Activated naive CD4-positive, alpha-beta T cell treated with anti-CD3 and anti-CD28 coated beads, Interleukin-2, amount 50 U/mL, for 24 hours (primary cell): ENCODE measurements around the gene PCDHA7.
"Not testable (repeated sequence)": the region's sequence is repeated elsewhere in the genome, so short reads cannot be mapped to it uniquely, and the experiment has no call there.

Experiments used
- H3K27ac Mint-ChIP-seq: one replicate; pipeline ENCODE4 v1.8.0; 2021; ENCODE audit warnings: mild to moderate bottlenecking, mixed read lengths
- H3K27me3 Mint-ChIP-seq: one replicate; pipeline ENCODE4 v1.8.0; 2021; ENCODE audit warnings: mixed read lengths
- H3K36me3 Mint-ChIP-seq: one replicate; pipeline ENCODE4 v1.8.0; 2021; ENCODE audit warnings: mixed read lengths
- H3K4me1 Mint-ChIP-seq: one replicate; pipeline ENCODE4 v1.8.0; 2021; ENCODE audit warnings: mixed read lengths
- H3K4me3 Mint-ChIP-seq: one replicate; pipeline ENCODE4 v1.8.0; 2021; ENCODE audit warnings: mild to moderate bottlenecking, mixed read lengths
- H3K9me3 Mint-ChIP-seq: one replicate; pipeline ENCODE4 v1.8.0; 2021; ENCODE audit warnings: mixed read lengths

PCDHA7 gene, protein sequence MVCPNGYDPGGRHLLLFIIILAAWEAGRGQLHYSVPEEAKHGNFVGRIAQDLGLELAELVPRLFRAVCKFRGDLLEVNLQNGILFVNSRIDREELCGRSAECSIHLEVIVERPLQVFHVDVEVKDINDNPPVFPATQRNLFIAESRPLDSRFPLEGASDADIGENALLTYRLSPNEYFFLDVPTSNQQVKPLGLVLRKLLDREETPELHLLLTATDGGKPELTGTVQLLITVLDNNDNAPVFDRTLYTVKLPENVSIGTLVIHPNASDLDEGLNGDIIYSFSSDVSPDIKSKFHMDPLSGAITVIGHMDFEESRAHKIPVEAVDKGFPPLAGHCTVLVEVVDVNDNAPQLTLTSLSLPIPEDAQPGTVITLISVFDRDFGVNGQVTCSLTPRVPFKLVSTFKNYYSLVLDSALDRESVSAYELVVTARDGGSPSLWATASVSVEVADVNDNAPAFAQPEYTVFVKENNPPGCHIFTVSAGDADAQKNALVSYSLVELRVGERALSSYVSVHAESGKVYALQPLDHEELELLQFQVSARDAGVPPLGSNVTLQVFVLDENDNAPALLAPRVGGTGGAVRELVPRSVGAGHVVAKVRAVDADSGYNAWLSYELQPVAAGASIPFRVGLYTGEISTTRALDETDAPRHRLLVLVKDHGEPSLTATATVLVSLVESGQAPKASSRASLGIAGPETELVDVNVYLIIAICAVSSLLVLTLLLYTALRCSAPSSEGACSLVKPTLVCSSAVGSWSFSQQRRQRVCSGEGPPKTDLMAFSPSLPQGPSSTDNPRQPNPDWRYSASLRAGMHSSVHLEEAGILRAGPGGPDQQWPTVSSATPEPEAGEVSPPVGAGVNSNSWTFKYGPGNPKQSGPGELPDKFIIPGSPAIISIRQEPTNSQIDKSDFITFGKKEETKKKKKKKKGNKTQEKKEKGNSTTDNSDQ

DNA sequence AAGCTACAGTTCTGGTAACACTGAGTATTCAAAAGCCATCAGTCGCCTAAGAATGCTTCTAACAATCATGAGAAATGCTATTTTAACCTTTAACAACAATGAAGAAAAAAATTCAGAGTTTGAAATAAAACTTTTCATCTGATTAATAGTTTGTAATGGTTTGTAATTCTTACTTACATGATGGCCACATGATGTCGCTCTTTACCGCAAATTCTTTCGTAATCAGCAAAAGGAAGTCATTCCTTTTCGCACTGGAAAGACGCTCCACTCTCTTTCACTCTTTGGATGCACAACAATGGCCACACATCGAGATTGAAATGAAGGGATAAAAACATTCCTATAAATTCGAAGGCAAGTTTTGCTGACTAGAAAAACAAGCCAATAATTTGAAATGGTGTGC lies at the start of gene PCDHA7:
Gene PCDHA7, plus strand, starts transcription at position 277 of the 400 bp plus-strand sequence. Its CDS starts 115 bp downstream, at position 392.
- Mint-ChIP-seq H3K27me3 (peaks cover 36% of the 10 kb centered on the region), H3K4me1 (no peaks in the 10 kb centered on the region), H3K36me3 (peaks cover 13% of the 10 kb centered on the region), H3K27ac (no peak within 1 kb of the TSS), H3K9me3 (peaks cover 13% of the 10 kb centered on the region), H3K4me3 (no peak within 1 kb of the TSS)

DNA sequence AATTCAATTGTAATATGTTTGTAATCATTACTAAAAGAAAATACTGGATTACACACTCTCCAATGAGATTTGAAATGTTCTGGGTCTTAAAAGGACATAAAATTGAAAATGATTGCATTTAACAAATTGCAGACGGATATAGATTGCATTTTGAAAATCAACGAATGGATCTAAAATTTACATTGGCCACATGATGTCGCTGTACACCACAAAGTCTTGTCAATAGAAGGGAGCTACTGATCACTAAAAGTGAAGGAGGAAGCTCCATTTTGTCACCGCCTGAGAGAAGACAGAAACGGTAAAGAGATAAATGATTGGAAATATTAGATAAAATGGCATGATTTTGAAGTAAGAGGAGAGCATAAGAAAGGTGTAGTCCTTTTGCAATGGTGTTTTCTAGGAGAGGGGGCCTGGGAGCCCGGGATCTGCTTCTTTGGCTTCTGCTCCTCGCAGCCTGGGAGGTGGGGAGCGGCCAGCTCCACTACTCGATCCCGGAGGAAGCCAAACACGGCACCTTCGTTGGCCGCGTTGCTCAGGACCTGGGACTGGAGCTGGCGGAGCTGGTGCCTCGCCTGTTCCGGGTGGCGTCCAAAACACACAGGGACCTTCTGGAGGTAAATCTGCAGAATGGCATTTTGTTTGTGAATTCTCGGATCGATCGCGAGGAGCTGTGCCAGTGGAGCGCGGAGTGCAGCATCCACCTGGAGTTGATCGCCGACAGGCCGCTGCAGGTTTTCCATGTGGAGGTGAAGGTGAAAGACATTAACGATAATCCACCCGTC lies 48.0 kb upstream of the PCDHA7 start, which contains the start of gene PCDHA1:
Gene PCDHA1, plus strand, starts transcription at position 236 of the 782 bp plus-strand sequence.
- Mint-ChIP-seq H3K27ac (no peak within 1 kb of the TSS), H3K9me3 (peaks cover 18% of the 10 kb centered on the region), H3K4me3 (no peak within 1 kb of the TSS), H3K27me3 (peaks cover 21% of the 10 kb centered on the region), H3K36me3 (peaks cover 22% of the 10 kb centered on the region), H3K4me1 (no peaks in the 10 kb centered on the region)

DNA sequence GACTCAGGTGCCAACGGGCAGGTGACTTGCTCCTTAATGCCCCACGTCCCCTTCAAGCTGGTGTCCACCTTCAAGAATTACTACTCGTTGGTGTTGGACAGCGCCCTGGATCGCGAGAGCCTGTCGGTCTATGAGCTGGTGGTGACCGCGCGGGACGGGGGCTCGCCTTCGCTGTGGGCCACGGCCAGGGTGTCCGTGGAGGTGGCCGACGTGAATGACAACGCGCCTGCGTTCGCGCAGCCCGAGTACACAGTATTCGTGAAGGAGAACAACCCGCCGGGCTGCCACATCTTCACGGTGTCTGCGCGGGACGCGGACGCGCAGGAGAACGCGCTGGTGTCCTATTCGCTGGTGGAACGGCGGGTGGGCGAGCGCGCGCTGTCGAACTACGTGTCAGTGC lies 46.6 kb upstream of the PCDHA7 start:
- peaks cover 22% of the 10 kb centered on the region for H3K36me3 Mint-ChIP-seq
- H3K27ac Mint-ChIP-seq, H3K4me3 Mint-ChIP-seq, H3K4me1 Mint-ChIP-seq: not testable (repeated sequence)
- peaks cover 21% of the 10 kb centered on the region for H3K9me3 Mint-ChIP-seq
- peaks cover 30% of the 10 kb centered on the region for H3K27me3 Mint-ChIP-seq

DNA sequence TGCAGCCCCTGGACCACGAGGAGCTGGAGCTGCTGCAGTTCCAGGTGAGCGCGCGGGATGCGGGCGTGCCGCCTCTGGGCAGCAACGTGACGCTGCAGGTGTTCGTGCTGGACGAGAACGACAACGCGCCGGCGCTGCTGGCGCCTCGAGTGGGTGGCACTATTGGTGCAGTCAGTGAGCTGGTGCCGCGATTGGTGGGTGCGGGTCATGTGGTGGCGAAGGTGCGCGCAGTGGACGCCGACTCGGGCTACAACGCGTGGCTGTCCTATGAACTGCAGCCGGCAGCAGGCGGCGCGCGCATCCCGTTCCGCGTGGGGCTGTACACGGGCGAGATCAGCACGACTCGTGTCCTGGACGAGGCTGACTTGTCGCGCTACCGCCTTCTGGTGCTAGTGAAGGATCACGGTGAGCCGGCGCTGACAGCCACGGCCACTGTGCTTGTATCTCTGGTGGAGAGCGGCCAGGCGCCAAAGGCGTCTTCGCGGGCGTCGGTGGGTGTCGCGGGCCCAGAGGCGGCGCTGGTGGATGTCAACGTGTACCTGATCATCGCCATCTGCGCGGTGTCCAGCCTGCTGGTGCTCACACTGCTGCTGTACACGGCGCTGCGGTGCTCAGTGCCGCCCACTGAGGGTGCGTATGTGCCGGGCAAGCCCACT lies 46.1 kb upstream of the PCDHA7 start:
- H3K27ac Mint-ChIP-seq, H3K4me3 Mint-ChIP-seq, H3K4me1 Mint-ChIP-seq: not testable (repeated sequence)
- Mint-ChIP-seq H3K36me3 (peaks cover 18% of the 10 kb centered on the region), H3K27me3 (peaks cover 34% of the 10 kb centered on the region), H3K9me3 (peaks cover 21% of the 10 kb centered on the region)

DNA sequence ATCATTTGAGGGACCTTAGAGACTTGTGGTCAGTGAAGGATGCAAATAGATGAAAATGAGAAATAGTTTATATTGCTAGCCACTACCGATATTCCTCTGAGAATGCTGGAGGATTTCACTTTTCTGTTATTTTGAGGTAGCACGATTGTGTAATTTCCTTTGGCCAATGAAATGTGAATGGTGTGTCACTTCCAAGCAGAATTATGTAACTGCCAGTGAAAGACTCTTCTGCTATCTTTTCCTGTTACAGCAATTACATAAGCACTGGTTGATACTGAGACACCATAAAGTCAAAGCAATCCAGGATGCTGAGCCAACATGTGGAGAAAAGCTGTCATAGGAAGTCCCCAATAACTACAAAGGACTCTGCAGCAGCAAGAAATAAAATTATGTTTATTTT lies 43.0 kb upstream of the PCDHA7 start:
- peaks cover 36% of the 10 kb centered on the region for H3K27me3 Mint-ChIP-seq
- H3K27ac Mint-ChIP-seq: no peak overlapping the region
- H3K4me1 Mint-ChIP-seq: no peaks in the 10 kb centered on the region
- peaks cover 28% of the 10 kb centered on the region for H3K9me3 Mint-ChIP-seq
- H3K4me3 Mint-ChIP-seq: no peak overlapping the region
- peaks cover 14% of the 10 kb centered on the region for H3K36me3 Mint-ChIP-seq

DNA sequence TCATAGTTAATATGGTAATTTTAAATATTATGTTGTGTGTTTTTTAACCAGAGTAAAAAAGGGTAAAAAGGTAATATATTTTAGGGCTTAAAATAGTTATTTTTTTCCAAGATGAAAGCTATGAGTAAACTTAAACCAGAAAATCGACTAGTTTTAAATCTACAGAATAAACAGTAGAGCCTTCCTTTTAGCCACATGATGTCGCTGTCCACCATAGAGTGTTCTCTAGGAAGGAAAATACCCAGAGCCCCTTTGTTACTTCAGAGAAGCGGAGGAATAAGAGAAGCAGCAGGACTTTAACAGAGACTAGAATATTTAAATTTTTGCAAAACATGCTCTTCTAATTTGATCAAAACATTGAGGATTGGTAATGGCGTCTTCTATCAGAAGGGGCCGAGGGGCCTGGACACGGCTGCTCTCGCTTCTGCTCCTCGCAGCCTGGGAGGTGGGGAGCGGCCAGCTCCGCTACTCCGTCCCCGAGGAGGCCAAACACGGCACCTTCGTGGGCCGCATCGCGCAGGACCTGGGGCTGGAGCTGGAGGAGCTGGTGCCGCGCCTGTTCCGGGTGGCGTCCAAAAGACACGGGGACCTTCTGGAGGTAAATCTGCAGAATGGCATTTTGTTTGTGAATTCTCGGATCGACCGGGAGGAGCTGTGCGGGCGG lies 39.3 kb upstream of the PCDHA7 start, which contains the start of gene PCDHA2:
Gene PCDHA2, plus strand, starts transcription at position 258 of the 664 bp plus-strand sequence.
- Mint-ChIP-seq H3K4me1 (no peaks in the 10 kb centered on the region), H3K27me3 (peaks cover 33% of the 10 kb centered on the region), H3K36me3 (peaks cover 11% of the 10 kb centered on the region), H3K4me3 (no peak within 1 kb of the TSS), H3K27ac (no peak within 1 kb of the TSS), H3K9me3 (peaks cover 26% of the 10 kb centered on the region)

DNA sequence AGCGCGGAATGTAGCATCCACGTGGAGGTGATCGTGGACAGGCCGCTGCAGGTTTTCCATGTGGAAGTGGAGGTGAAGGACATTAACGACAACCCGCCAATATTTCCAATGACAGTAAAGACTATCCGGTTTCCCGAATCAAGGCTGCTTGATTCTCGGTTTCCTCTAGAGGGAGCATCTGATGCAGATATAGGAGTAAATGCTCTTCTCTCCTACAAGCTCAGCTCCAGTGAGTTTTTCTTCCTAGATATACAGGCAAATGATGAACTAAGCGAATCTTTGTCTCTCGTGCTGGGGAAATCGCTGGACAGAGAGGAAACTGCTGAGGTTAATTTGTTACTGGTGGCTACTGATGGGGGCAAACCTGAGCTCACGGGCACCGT lies 38.8 kb upstream of the PCDHA7 start:
- no peak overlapping the region for H3K4me3 Mint-ChIP-seq
- peaks cover 30% of the 10 kb centered on the region for H3K9me3 Mint-ChIP-seq
- no peak overlapping the region for H3K27ac Mint-ChIP-seq
- no peaks in the 10 kb centered on the region for H3K4me1 Mint-ChIP-seq
- peaks cover 10% of the 10 kb centered on the region for H3K36me3 Mint-ChIP-seq
- peaks cover 34% of the 10 kb centered on the region for H3K27me3 Mint-ChIP-seq

DNA sequence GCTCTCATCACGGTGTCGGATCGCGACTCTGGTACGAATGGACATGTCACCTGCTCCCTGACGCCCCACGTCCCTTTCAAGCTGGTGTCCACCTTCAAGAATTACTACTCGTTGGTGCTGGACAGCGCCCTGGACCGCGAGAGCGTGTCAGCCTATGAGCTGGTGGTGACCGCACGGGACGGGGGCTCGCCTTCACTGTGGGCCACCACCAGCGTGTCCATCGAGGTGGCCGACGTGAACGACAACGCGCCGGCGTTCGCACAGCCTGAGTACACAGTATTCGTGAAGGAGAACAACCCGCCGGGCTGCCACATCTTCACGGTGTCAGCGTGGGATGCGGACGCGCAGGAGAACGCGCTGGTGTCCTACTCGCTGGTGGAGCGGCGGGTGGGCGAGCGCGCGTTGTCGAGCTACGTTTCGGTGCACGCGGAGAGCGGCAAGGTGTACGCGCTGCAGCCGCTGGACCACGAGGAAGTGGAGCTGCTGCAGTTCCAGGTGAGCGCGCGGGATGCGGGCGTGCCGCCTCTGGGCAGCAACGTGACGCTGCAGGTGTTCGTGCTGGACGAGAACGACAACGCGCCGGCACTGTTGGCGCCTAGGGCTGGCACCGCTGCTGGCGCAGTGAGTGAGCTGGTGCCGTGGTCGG lies 37.9 kb upstream of the PCDHA7 start:
- H3K27me3 Mint-ChIP-seq: peaks cover 32% of the 10 kb centered on the region
- H3K9me3 Mint-ChIP-seq: peaks cover 27% of the 10 kb centered on the region
- H3K4me3 Mint-ChIP-seq, H3K4me1 Mint-ChIP-seq, H3K27ac Mint-ChIP-seq: not testable (repeated sequence)
- H3K36me3 Mint-ChIP-seq: peaks cover 10% of the 10 kb centered on the region

DNA sequence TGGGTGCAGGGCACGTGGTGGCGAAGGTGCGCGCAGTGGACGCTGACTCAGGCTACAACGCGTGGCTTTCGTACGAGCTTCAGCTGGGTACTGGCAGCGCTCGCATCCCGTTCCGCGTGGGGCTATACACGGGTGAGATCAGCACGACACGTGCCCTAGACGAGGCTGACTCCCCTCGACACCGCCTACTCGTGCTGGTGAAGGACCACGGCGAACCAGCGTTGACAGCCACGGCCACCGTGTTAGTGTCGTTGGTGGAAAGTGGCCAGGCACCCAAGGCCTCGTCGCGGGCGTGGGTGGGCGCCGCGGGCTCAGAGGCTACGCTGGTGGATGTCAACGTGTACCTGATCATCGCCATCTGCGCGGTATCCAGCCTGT lies 37.4 kb upstream of the PCDHA7 start:
- H3K9me3 Mint-ChIP-seq: peaks cover 24% of the 10 kb centered on the region
- H3K27me3 Mint-ChIP-seq: peaks cover 30% of the 10 kb centered on the region
- H3K36me3 Mint-ChIP-seq: peaks cover 10% of the 10 kb centered on the region
- no peak overlapping the region for H3K4me3 Mint-ChIP-seq
- no peak overlapping the region for H3K27ac Mint-ChIP-seq
- H3K4me1 Mint-ChIP-seq: no peaks in the 10 kb centered on the region

DNA sequence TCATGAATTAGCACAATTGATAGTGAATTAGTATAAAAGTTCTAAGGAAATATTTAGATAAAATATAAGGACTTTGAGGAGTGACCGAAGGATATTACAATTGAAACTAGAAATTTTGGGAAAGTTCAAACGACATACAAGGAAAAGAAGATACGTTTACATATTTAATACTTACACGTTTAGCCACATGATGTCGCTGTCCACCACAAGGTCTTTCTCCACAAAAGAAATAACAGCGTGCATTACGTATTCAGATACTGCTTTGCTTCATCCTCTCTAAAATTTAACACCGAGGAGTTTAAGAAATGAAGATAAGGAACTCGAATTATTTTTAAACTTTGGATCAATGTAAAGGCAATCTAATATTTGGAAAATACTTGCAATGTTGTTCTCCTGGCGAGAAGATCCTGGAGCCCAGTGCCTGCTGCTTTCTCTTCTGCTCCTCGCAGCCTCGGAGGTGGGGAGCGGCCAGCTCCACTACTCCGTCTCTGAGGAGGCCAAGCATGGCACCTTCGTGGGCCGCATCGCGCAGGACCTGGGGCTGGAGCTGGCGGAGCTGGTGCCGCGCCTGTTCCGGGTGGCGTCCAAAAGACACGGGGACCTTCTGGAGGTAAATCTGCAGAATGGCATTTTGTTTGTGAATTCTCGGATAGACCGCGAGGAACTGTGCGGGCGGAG lies 33.1 kb upstream of the PCDHA7 start, which contains the start of gene PCDHA3:
Gene PCDHA3, plus strand, starts transcription at position 242 of the 678 bp plus-strand sequence.
- Mint-ChIP-seq H3K9me3 (peaks cover 26% of the 10 kb centered on the region), H3K36me3 (peaks cover 15% of the 10 kb centered on the region), H3K27ac (no peak within 1 kb of the TSS), H3K27me3 (peaks cover 27% of the 10 kb centered on the region), H3K4me3 (no peak within 1 kb of the TSS), H3K4me1 (no peaks in the 10 kb centered on the region)

DNA sequence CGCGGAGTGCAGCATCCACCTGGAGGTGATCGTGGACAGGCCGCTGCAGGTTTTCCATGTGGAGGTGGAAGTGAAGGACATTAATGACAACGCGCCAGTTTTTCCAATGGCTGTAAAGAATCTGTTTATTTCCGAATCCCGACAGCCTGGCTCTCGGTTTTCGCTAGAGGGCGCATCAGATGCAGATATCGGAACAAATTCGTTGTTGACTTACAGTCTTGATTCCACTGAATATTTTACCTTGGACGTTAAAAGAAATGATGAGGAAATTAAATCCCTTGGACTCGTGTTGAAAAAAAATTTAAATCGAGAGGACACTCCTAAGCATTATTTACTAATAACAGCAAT lies 32.6 kb upstream of the PCDHA7 start:
- peaks cover 30% of the 10 kb centered on the region for H3K27me3 Mint-ChIP-seq
- H3K9me3 Mint-ChIP-seq: peaks cover 26% of the 10 kb centered on the region
- H3K4me1 Mint-ChIP-seq: no peaks in the 10 kb centered on the region
- H3K27ac Mint-ChIP-seq: no peak overlapping the region
- H3K4me3 Mint-ChIP-seq: no peak overlapping the region
- H3K36me3 Mint-ChIP-seq: peaks cover 15% of the 10 kb centered on the region

DNA sequence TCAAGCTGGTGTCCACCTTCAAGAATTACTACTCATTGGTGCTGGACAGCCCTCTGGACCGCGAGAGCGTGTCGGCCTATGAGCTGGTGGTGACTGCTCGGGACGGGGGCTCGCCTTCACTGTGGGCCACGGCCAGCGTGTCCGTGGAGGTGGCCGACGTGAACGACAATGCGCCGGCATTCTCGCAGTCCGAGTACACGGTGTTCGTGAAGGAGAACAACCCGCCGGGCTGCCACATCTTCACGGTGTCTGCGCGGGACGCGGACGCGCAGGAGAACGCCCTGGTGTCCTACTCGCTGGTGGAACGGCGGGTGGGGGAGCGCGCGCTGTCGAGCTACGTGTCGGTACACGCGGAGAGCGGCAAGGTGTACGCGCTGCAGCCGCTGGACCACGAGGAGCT lies 31.7 kb upstream of the PCDHA7 start:
- Mint-ChIP-seq H3K27me3 (peaks cover 33% of the 10 kb centered on the region), H3K9me3 (peaks cover 26% of the 10 kb centered on the region), H3K36me3 (peaks cover 16% of the 10 kb centered on the region)
- not testable (repeated sequence) for H3K4me1 Mint-ChIP-seq, H3K27ac Mint-ChIP-seq, H3K4me3 Mint-ChIP-seq

DNA sequence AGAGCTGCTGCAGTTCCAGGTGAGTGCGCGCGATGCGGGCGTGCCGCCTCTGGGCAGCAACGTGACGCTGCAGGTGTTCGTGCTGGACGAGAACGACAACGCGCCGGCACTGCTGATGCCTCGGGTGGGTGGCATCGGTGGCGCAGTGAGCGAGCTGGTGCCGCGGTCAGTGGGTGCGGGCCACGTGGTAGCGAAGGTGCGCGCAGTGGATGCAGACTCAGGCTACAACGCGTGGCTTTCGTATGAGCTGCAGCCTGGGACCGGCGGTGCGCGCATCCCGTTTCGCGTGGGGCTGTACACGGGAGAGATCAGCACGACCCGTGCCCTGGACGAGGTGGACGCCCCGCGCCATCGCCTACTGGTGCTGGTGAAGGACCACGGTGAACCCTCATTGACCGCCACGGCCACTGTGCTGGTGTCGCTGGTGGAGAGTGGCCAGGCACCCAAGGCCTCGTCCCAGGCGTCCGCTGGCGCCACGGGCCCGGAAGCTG lies 31.2 kb upstream of the PCDHA7 start:
- Mint-ChIP-seq H3K9me3 (peaks cover 26% of the 10 kb centered on the region), H3K27me3 (peaks cover 34% of the 10 kb centered on the region)

More for the DNA sequence above, 31.2 kb upstream of the PCDHA7 start:
- Mint-ChIP-seq H3K4me1 (no peaks in the 10 kb centered on the region), H3K4me3 (no peak overlapping the region), H3K27ac (no peak overlapping the region), H3K36me3 (peaks cover 15% of the 10 kb centered on the region)
